ENCODE data around the gene MTFR1L. TPM values are rescaled to one million over a fixed set of nuclear protein-coding genes. Genes with fewer than 3 reads are reported as not detected.

Gene MTFR1L
- total and polyA plus RNA-seq, 8 donors = 39.3 to 301 (median 59.3) TPM

- intact Hi-C loops (cut with DNase I; ENCODE audit: low total_unique reads) = no loop called here
- Histone ChIP-seq H3K4me3 (no peak overlapping the region), H3K4me1 (peaks cover 35 to 57% (median 48%) of the 10 kb centered on the region in 4 donors), H3K27ac (peak overlapping the region; percentile 34 to 70 (median 64)), H3K9me3 (no peaks in the 10 kb centered on the region), H3K27me3 (no peaks in the 10 kb centered on the region), H3K36me3 (no peaks in the 10 kb centered on the region)
- peak; percentile 90 to 91 for DNase-seq
- TF ChIP-seq CTCF (IDR thresholded peaks at IDR 0.05) (peak in 5 of 7 experiments; percentile 62 to 94 (median 78)), POLR2AphosphoS5 (IDR thresholded peaks at IDR 0.05) (peak in 2 of 3 donors; percentile 2 to 38), POLR2A (IDR thresholded peaks at IDR 0.05) (no peak)
- WGBS, 5 donors = 7 to 11% (median 9%) methylated on average over 13 to 19 of the region's 19 CpGs
These were observed 22.8 kb upstream of the MTFR1L start for GRCh38 chr1:25796811-25797458.

GRCh38 chr1:25797939-25798338 is 21.8 kb upstream of the MTFR1L start:
- no peaks in the 10 kb centered on the region for H3K9me3 ChIP-seq
- 68 to 84% (median 69%) methylated on average over 5 to 8 of the region's 8 CpGs for WGBS, 5 donors
- H3K4me1 ChIP-seq = peaks cover 45 to 67% (median 54%) of the 10 kb centered on the region in 4 donors
- TF ChIP-seq POLR2A (IDR thresholded peaks at IDR 0.05) = no peak
- TF ChIP-seq CTCF (IDR thresholded peaks at IDR 0.05) = peak in 4 of 7 experiments; percentile 21 to 47 (median 28)
- no peak for TF ChIP-seq EP300 (IDR thresholded peaks at IDR 0.05)
- no peak for TF ChIP-seq POLR2AphosphoS5 (IDR thresholded peaks at IDR 0.05)
- H3K4me3 ChIP-seq = no peak overlapping the region
- H3K27ac ChIP-seq = peak overlapping the region in 1 of 5 donors; percentile 87
- intact Hi-C loops (cut with DNase I; ENCODE audit: low total_unique reads) = no loop called here
- DNase-seq = peak in 1 of 2 donors; percentile 63
- H3K36me3 ChIP-seq = no peaks in the 10 kb centered on the region
- H3K27me3 ChIP-seq = no peaks in the 10 kb centered on the region

- intact Hi-C loops (cut with DNase I; ENCODE audit: low total_unique reads) = no loop called here
- no peaks in the 10 kb centered on the region for H3K9me3 ChIP-seq
- peak overlapping the region; percentile 5 to 92 (median 86) for H3K27ac ChIP-seq
- H3K27me3 ChIP-seq = no peaks in the 10 kb centered on the region
- H3K36me3 ChIP-seq = no peaks in the 10 kb centered on the region
- H3K4me3 ChIP-seq = no peak overlapping the region
- peaks cover 45 to 76% (median 58%) of the 10 kb centered on the region in 4 donors for H3K4me1 ChIP-seq
- DNase-seq = no peak
- TF ChIP-seq CTCF (IDR thresholded peaks at IDR 0.05) (no peak), POLR2A (IDR thresholded peaks at IDR 0.05) (no peak), POLR2AphosphoS5 (IDR thresholded peaks at IDR 0.05) (no peak), EP300 (IDR thresholded peaks at IDR 0.05) (no peak)
- WGBS, 5 donors = 76 to 85% (median 79%) methylated on average over 7 to 8 of the region's 8 CpGs
These were observed 20.9 kb upstream of the MTFR1L start for GRCh38 chr1:25798666-25799351.

GRCh38 chr1:25799352-25799934 is 20.3 kb upstream of the MTFR1L start:
- peaks cover 45 to 82% (median 60%) of the 10 kb centered on the region in 4 donors for H3K4me1 ChIP-seq
- peak overlapping the region; percentile 74 to 92 (median 86) for H3K27ac ChIP-seq
- no peak for DNase-seq
- no peaks in the 10 kb centered on the region for H3K36me3 ChIP-seq
- H3K9me3 ChIP-seq = no peaks in the 10 kb centered on the region
- intact Hi-C loops (cut with DNase I; ENCODE audit: low total_unique reads) = no loop called here
- H3K27me3 ChIP-seq = no peaks in the 10 kb centered on the region
- peak overlapping the region; percentile 46 to 66 (median 48) for H3K4me3 ChIP-seq
- WGBS, 5 donors = 22 to 31% (median 29%) methylated on average over 12 of the region's 12 CpGs
- TF ChIP-seq POLR2A (IDR thresholded peaks at IDR 0.05) (no peak), CTCF (IDR thresholded peaks at IDR 0.05) (no peak), POLR2AphosphoS5 (IDR thresholded peaks at IDR 0.05) (no peak), EP300 (IDR thresholded peaks at IDR 0.05) (no peak)

All from stomach (tissue), 9 donors.